Upper lobe of right lung (tissue), 1 donor: Measurements from ENCODE around the gene CRISPLD2. TPM values are rescaled to one million over a fixed set of nuclear protein-coding genes. Genes with fewer than 3 reads are reported as not detected.

Experiments used
- ATAC-seq: fragments of 200-7000 bp; cut with Tn5 transposase; one replicate; pipeline ENCODE4 v1.9.1; 2020; ENCODE audit warnings: mild to moderate bottlenecking, moderate library complexity
- DNase-seq: peaks from one replicate; pipeline ENCODE4 v3.0.0-alpha.2; 2020
- H3K27ac ChIP-seq: fragments of 200-600 bp; one replicate; pipeline ENCODE4 v1.8.0; 2022
- H3K27me3 ChIP-seq: fragments of 200-600 bp; one replicate; pipeline ENCODE4 v1.8.0; 2022; ENCODE audit warnings: mild to moderate bottlenecking
- H3K36me3 ChIP-seq: fragments of 200-600 bp; one replicate; pipeline ENCODE4 v1.8.0; 2022
- H3K4me1 ChIP-seq: fragments of 200-600 bp; one replicate; pipeline ENCODE4 v1.8.0; 2022
- H3K4me3 ChIP-seq: fragments of 200-600 bp; one replicate; pipeline ENCODE4 v1.8.0; 2022; ENCODE audit warnings: mild to moderate bottlenecking
- H3K9me3 ChIP-seq: fragments of 200-600 bp; one replicate; pipeline ENCODE4 v1.8.0; 2022
- CTCF ChIP-seq: fragments of 200-600 bp; IDR thresholded peaks from one replicate; pipeline ENCODE4 v1.8.0; 2022; ENCODE audit warnings: antibody characterized with exemption
- intact Hi-C: fragments of 100-400 bp; cut with DNase I; formaldehyde crosslinking; loops from one replicate; pipeline ENCODE4 v1.11.0; 2022
- total RNA-seq: library from RNA; stranded (reverse); fragmentation: NEBNext Ultra II Directional; extraction: Animal tissue kit (Norgen Biotek cat#: 25700); gene quantifications from one replicate; pipeline ENCODE4 v1.2.1, GENCODE V29; 2021
- donor health status: DM: no; HTN: yes; CAD: no; lungs with severe emphysema.

Gene CRISPLD2
- total RNA-seq, 1 donor from 2014 or later = 61.9 TPM

DNA sequence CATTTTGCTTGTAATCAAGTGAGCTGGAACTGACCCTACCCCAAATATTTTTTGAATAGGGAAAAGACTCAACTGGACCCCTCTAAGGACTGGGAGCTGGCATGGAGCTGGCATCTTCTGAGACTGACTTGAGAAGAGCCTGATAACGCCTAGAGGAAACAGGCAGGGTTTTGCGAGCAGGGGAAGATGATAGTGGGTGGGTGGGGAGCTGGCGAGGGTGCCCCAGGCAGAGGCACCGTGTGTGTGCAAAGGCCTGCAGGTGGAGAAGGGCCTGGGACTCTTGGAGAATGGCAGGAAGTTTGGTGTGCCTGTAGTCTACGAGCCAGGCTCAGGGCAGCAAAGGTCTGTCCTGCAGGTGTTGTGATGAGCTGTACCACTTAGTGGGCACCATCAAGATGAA lies 4.1 kb downstream of the CRISPLD2 start:
- Histone ChIP-seq H3K36me3 (no peaks in the 10 kb centered on the region), H3K9me3 (no peaks in the 10 kb centered on the region), H3K4me1 (peaks cover 33% of the 10 kb centered on the region), H3K27me3 (peaks cover 15% of the 10 kb centered on the region), H3K4me3 (no peak overlapping the region), H3K27ac (peak overlapping the region; percentile 58)
- ATAC-seq (no peak), DNase-seq (no peak)
- no peak for TF ChIP-seq CTCF
- intact Hi-C loops = no loop called here

DNA sequence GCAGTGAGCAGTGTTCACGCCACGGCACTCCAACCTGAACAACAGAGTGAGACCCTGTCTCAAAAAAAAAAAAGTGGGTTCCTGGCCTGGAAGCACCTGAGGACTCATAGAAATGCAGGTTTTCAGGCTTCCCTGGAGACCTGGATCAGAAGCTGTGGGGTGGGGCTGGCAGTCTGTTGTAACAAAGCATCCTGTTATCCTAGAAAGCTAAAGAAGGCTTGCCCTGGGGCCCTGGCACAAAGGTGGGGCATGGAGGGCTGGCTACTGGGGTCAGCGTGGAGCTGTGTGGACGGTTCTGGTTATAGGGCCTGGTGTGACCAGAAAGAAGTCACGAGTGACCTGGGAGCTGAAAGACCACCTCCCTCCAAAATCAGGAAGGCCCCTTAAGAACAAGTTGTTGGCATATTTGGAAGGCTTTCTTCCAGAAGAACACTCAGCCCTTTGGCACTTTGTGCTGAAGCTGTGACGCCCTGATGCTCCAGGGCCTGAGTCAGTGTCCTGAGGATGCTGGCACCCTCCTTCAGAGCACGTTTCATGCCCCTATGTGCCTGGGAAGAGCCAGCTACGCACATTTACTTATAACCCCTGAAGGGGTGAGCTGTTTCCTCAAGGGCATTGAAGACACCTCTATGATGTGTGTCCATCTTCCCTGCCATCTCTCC lies 6.2 kb downstream of the CRISPLD2 start:
- peaks cover 30% of the 10 kb centered on the region for H3K4me1 ChIP-seq
- DNase-seq (no peak), ATAC-seq (no peak)
- H3K27ac ChIP-seq = peak overlapping the region; percentile 65
- H3K36me3 ChIP-seq = no peaks in the 10 kb centered on the region
- H3K4me3 ChIP-seq = no peak overlapping the region
- peaks cover 13% of the 10 kb centered on the region for H3K27me3 ChIP-seq
- H3K9me3 ChIP-seq = no peaks in the 10 kb centered on the region
- intact Hi-C loops = no loop called here
- no peak for TF ChIP-seq CTCF

DNA sequence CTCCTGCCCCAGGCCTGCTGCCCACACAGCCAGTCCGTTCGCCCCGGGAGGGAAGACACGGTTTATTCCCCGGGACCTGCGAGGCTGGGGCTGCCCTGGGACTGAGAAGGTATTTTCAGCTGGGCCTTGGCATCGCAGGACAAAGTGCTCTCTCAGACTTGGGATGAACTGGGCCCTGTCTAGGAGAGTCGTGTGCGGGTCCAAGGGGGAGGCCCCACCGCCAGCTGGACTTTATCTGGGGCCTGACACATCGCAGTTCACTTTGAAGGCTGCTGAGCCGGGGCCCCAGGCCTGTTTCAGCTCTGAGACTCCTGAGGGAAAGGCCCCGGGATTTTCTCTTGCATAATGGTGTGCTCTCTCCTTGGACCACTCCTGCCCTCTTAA lies 6.8 kb downstream of the CRISPLD2 start:
- no peak for TF ChIP-seq CTCF
- ATAC-seq (peak; percentile 37), DNase-seq (no peak)
- Histone ChIP-seq H3K27me3 (peaks cover 8% of the 10 kb centered on the region), H3K4me1 (peaks cover 31% of the 10 kb centered on the region), H3K9me3 (no peaks in the 10 kb centered on the region), H3K36me3 (no peaks in the 10 kb centered on the region), H3K4me3 (no peak overlapping the region), H3K27ac (peak overlapping the region; percentile 65)
- intact Hi-C loops = no loop called here

DNA sequence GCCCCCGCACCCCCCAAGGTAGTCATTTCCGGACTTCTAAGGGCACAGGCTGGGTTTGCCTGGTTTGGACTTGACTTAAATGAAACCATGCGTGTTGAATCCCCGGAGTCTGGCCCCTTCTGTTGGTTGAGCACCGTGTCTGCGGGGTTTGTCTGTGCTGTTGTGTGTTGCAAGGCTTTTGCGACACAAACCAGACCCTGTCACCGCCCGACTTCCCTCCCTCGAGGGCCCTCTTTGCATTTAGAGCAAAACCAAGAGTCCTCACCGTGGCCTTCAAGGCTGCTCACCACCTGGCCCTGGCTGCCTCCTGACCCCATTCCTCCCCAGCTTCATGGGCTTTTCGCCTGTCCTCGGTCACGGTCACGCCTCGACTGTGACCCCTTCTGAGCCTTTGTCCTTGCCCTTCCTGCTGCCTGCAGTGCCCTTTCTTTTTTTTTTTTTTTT lies 7.4 kb downstream of the CRISPLD2 start:
- Histone ChIP-seq H3K27me3 (peaks cover 8% of the 10 kb centered on the region), H3K4me3 (no peak overlapping the region), H3K27ac (peak overlapping the region; percentile 65), H3K9me3 (no peaks in the 10 kb centered on the region), H3K36me3 (no peaks in the 10 kb centered on the region), H3K4me1 (peaks cover 36% of the 10 kb centered on the region)
- DNase-seq = no peak
- TF ChIP-seq CTCF = no peak
- peak; percentile 13 for ATAC-seq
- intact Hi-C loops = no loop called here

DNA sequence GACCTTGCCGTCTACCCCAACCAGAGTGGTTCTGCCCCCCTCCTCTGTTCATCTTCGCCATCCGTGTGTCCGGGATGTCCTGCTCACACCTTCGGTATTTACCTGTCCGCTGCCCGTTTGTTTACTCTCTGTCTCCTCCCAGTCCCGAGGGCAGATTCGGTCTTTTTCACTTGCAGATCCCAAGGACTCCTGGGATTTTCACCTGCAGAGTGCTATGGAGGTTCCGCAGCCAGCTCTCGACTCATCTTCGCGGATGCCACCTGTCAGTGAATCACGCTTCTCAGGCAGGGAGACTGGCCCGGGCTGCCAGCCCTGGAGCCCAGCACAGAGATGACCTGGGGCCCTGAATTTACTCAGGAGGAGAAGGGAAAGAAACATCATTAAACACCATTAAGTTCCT lies 8.1 kb downstream of the CRISPLD2 start:
- peaks cover 4% of the 10 kb centered on the region for H3K27me3 ChIP-seq
- H3K27ac ChIP-seq = peak overlapping the region; percentile 65
- H3K4me1 ChIP-seq = peaks cover 35% of the 10 kb centered on the region
- ATAC-seq = no peak
- no peaks in the 10 kb centered on the region for H3K36me3 ChIP-seq
- no peaks in the 10 kb centered on the region for H3K9me3 ChIP-seq
- intact Hi-C loops = no loop called here
- DNase-seq = no peak
- H3K4me3 ChIP-seq = no peak overlapping the region
- TF ChIP-seq CTCF = no peak

GRCh38 chr16:84828322-84828721 lies 8.5 kb downstream of the CRISPLD2 start:
- Histone ChIP-seq H3K4me3 (no peak overlapping the region), H3K27me3 (no peaks in the 10 kb centered on the region), H3K27ac (peak overlapping the region; percentile 65), H3K4me1 (peaks cover 32% of the 10 kb centered on the region), H3K9me3 (no peaks in the 10 kb centered on the region), H3K36me3 (no peaks in the 10 kb centered on the region)
- DNase-seq (no peak), ATAC-seq (no peak)
- TF ChIP-seq CTCF = no peak
- intact Hi-C loops = no loop called here
